COLO668 (cell line): Measurements from ENCODE around the gene KRTAP6-1.

ENCODE experiments used
- DNase-seq: peaks from one replicate; lab custom pipeline; 2025; ENCODE audit not compliant: unreplicated experiment; lab: John Stamatoyannopoulos, UW

KRTAP6-1 gene

GRCh38 chr21:30579346-30579745, 34.4 kb downstream of the KRTAP6-1 start:
- DNase-seq, result no peak

- DNase-seq, result no peak
These were observed 36.0 kb downstream of the KRTAP6-1 start for GRCh38 chr21:30577766-30578165.

- DNase-seq, result no peak
These were observed 46.1 kb downstream of the KRTAP6-1 start for GRCh38 chr21:30567617-30568016.

- DNase-seq, result no peak
These were observed 50.1 kb downstream of the KRTAP6-1 start for GRCh38 chr21:30563630-30564029.
